Type B pancreatic cell (in vitro differentiated cells): ENCODE results near the gene RBM28. TPM values are rescaled to one million over a fixed set of nuclear protein-coding genes. Genes with fewer than 3 reads are reported as not detected.

Experiments
- DNase-seq: peaks from one replicate; pipeline ENCODE4 v3.0.0; 2021; ENCODE audit warnings: mixed read lengths; ENCODE audit not compliant: unreplicated experiment; ENCODE audit errors: extremely low spot score
- H3K27ac Mint-ChIP-seq: 2 replicates; pipeline ENCODE4 v1.8.0; 2021; ENCODE audit warnings: mild to moderate bottlenecking, mixed read lengths
- H3K27me3 Mint-ChIP-seq: 2 replicates; pipeline ENCODE4 v1.8.0; 2021; ENCODE audit warnings: mixed read lengths
- H3K36me3 Mint-ChIP-seq: 2 replicates; pipeline ENCODE4 v1.8.0; 2021; ENCODE audit warnings: mixed read lengths
- H3K4me1 Mint-ChIP-seq: one replicate; pipeline ENCODE4 v1.8.0; 2021; ENCODE audit warnings: mixed read lengths; ENCODE audit not compliant: unreplicated experiment
- H3K4me3 Mint-ChIP-seq: 2 replicates; pipeline ENCODE4 v1.8.0; 2021; ENCODE audit warnings: mild to moderate bottlenecking, mixed read lengths
- H3K9me3 Mint-ChIP-seq: 2 replicates; pipeline ENCODE4 v1.8.0; 2021; ENCODE audit warnings: mixed read lengths
- total RNA-seq: library from RNA; stranded (reverse); gene quantifications from 2 replicates; pipeline ENCODE4 v1.2.1, GENCODE V29; 2021; ENCODE audit warnings: low replicate concordance
- TF ChIP-seq, protein P1 (sequence below): fragments of 200-600 bp; sonication (generic); conservative IDR thresholded peaks from 2 replicates; pipeline ENCODE4 v1.5.0; 2021; ENCODE audit warnings: antibody characterized with exemption, mild to moderate bottlenecking

Gene RBM28
- total RNA-seq, 1 donor from 2014 or later = 59.7 TPM

DNA sequence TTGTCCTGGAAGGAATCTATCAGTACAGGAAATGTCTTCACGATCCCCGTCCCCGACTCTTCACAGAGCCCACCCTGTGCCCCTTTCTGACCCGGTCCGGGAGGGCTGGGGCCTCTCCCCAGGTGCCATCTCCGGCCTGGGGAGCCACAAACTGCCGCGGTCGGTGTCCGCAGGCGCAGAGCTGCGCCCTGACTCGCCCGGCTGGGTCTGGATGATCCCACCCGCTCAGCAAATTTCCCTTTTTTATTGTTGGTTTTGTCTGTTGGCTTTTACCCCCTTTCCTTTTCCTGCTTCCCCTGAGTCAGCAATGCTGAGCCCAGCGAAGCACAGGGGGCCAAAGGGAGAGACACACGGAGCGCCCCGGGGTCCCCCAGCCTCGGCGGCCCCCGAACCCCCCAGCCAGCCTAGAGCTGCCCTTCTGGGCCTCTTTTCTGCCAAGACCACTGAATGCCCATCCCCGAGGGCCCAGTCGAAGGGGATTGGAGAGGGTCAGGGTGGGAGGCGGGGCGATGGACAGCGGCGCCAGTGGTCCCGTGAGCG is 71.7 kb downstream of the RBM28 start:
- Mint-ChIP-seq H3K27ac (no peak overlapping the region), H3K4me3 (no peak overlapping the region), H3K4me1 (peaks cover 9% of the 10 kb centered on the region)

DNA sequence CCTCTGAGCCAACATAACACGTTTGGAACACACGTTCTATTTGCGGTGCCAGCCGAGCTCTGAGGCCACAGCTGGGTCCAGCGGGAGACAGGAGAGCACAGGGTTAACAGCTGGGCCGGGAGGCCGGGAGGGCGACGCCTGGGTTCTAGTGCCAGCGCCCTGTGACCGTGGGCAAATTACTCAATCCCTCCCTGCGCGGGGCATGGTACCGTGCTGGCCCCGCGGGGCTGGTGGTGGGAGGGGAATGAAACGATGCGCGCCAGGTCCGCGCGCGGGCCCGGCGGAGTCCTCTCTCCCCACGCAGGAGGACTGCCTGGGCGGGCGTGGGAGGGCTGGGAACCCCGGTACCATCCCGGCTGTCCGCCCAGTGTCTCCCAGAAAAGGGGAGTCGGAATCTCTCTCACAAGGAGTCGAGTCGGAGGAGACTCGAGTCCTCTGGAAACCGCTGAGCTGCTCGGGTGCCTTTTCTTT is 72.2 kb downstream of the RBM28 start:
- TF ChIP-seq, protein P1, sequence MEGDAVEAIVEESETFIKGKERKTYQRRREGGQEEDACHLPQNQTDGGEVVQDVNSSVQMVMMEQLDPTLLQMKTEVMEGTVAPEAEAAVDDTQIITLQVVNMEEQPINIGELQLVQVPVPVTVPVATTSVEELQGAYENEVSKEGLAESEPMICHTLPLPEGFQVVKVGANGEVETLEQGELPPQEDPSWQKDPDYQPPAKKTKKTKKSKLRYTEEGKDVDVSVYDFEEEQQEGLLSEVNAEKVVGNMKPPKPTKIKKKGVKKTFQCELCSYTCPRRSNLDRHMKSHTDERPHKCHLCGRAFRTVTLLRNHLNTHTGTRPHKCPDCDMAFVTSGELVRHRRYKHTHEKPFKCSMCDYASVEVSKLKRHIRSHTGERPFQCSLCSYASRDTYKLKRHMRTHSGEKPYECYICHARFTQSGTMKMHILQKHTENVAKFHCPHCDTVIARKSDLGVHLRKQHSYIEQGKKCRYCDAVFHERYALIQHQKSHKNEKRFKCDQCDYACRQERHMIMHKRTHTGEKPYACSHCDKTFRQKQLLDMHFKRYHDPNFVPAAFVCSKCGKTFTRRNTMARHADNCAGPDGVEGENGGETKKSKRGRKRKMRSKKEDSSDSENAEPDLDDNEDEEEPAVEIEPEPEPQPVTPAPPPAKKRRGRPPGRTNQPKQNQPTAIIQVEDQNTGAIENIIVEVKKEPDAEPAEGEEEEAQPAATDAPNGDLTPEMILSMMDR = no peak
- no peaks in the 10 kb centered on the region for H3K9me3 Mint-ChIP-seq
- DNase-seq = no peak
- H3K4me1 Mint-ChIP-seq = peaks cover 14% of the 10 kb centered on the region
- H3K27me3 Mint-ChIP-seq = no peaks in the 10 kb centered on the region
- no peaks in the 10 kb centered on the region for H3K36me3 Mint-ChIP-seq
- no peak overlapping the region for H3K4me3 Mint-ChIP-seq
- no peak overlapping the region for H3K27ac Mint-ChIP-seq

More for the DNA sequence above, 71.7 kb downstream of the RBM28 start:
- Mint-ChIP-seq H3K36me3 (no peaks in the 10 kb centered on the region), H3K9me3 (no peaks in the 10 kb centered on the region), H3K27me3 (no peaks in the 10 kb centered on the region)
- TF ChIP-seq, protein P1 = no peak
- DNase-seq = no peak

DNA sequence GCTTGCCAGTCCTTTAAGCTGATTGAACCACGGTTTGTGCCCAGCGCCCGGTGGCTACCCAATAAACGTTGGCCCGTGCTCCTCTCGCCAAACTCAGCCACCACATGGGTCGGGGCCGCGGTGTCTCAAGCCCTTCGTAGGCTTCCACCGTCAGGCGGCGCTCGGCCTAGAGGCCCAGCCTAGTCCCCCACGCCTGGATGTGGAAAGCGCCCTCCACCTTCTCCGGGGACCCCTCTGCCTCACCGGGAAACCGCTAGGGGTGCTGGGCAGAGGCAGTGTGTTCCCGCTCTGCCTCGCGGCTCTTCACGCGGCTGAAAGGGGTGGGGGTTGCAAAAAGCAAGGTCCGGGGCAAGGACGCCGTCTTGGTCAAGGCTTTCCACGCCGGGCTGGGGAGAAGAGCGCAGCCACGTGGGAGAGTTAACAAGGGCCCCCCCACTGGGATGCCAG is 72.9 kb downstream of the RBM28 start:
- Mint-ChIP-seq H3K36me3 (no peaks in the 10 kb centered on the region), H3K27me3 (no peaks in the 10 kb centered on the region), H3K9me3 (no peaks in the 10 kb centered on the region), H3K4me1 (peaks cover 16% of the 10 kb centered on the region), H3K27ac (no peak overlapping the region), H3K4me3 (no peak overlapping the region)
- TF ChIP-seq, protein P1 = no peak
- DNase-seq = no peak

DNA sequence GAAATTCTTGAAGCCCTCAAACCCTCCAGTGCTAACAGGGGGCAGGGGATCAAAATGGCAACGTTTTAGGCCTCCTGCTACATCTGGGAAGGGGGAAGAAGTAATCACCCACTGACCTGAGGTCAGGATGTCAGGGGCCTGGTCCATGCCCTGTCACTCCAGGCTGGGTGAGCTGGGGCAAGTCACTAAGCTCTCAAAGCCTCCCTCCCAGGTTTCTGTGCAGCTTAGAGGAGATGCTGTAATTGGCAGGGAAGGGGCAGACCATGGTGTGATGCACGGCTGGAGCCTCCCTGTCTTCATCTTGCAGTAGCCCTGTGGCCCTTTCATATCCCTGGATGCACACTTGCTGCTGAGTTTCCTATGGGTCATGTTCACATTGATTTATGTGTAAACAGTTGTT is 75.5 kb downstream of the RBM28 start:
- Mint-ChIP-seq H3K27ac (no peak overlapping the region), H3K9me3 (no peaks in the 10 kb centered on the region), H3K4me3 (no peak overlapping the region), H3K36me3 (no peaks in the 10 kb centered on the region), H3K27me3 (no peaks in the 10 kb centered on the region), H3K4me1 (peaks cover 16% of the 10 kb centered on the region)
- TF ChIP-seq, protein P1 = no peak
- DNase-seq = no peak

DNA sequence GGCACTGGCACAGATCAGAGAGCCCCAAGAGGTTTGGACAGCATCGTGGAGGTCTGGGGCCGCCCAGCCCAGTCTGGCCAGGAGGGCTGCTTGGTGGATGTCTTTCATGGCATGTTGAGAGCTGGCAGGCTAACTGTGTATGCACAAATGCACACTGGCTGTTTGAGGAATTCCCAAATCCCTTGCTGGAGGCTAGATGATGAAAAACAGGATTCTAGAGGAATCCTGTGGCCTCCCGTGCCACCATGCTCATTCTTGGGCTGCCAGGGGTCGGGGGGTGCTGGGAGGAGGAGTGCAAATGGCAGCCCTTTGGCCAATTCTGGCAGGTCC is 76.1 kb downstream of the RBM28 start:
- no peaks in the 10 kb centered on the region for H3K27me3 Mint-ChIP-seq
- peaks cover 16% of the 10 kb centered on the region for H3K4me1 Mint-ChIP-seq
- peak overlapping the region; percentile 78 for H3K27ac Mint-ChIP-seq
- no peaks in the 10 kb centered on the region for H3K36me3 Mint-ChIP-seq
- peak overlapping the region; percentile 42 for H3K4me3 Mint-ChIP-seq
- no peak for DNase-seq
- no peaks in the 10 kb centered on the region for H3K9me3 Mint-ChIP-seq
- TF ChIP-seq, protein P1 = peak; percentile 50
